T1000 (cell line): ENCODE measurements around the gene FBXO28.

Experiments
- DNase-seq: peaks from one replicate; lab custom pipeline; 2025; ENCODE audit warnings: mixed read lengths; lab: John Stamatoyannopoulos, UW

The FBXO28 gene

GRCh38 chr1:224095867-224096266 lies 18.0 kb upstream of the FBXO28 start:
- DNase-seq = no peak

DNA sequence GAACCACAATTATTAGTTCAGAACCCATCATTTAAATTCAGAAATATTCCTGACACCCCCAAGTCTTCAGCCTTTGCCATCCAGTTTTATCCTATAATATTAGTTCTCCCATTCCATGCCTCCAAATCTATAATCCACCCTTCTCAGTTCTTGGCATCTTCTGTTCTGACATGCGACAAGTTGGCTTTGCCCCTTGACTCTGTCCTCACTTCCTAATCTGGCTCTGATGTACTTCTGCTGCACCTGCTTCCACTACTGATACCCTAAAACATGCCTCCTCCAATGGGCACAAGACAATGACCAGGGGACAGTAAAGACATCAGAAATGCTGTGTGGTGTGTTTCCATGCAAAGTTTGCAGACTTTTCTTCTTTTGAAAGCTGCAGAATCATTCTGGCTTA lies 17.1 kb upstream of the FBXO28 start:
- DNase-seq = no peak

GRCh38 chr1:224098007-224098406 lies 15.9 kb upstream of the FBXO28 start:
- no peak for DNase-seq

DNA sequence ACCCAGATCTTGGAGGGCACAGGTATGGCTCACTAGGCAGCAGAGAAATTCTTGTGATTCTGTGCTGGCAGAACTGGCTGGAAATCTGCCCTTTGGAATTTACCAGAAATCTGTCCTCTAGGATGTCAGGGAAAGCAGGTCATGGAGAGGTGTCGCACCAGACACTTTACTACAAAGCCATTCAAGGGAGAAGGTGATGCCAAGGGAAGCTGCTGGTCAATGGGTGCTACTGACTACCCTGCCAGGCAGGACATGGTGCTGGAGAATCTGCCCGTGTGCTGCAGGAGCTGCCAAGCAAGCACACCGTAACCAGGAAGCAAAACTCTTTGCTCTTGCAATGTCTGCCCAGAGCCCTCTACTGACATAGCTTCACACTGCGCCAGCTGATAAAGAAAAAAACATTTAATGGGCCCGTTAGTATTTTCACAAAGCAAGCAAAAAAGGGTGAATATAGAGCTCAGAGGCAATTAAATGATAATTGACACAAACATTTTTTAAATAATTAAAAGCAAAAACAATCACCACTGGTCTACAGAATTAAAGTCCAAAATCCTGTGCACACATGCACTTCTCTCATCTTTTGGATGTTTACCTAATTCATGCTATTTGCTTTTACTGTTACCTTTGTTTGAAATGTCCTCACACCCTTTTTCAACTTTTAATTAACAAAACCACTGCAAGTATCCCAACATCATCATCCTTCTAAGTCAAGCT lies 7.2 kb upstream of the FBXO28 start:
- peak; percentile 32 for DNase-seq

GRCh38 chr1:224107282-224107625 lies 6.7 kb upstream of the FBXO28 start:
- no peak for DNase-seq

- no peak for DNase-seq
Observed at GRCh38 chr1:224108991-224109390, 4.9 kb upstream of the FBXO28 start.

GRCh38 chr1:224109981-224110380 lies 3.9 kb upstream of the FBXO28 start:
- DNase-seq = no peak

DNA sequence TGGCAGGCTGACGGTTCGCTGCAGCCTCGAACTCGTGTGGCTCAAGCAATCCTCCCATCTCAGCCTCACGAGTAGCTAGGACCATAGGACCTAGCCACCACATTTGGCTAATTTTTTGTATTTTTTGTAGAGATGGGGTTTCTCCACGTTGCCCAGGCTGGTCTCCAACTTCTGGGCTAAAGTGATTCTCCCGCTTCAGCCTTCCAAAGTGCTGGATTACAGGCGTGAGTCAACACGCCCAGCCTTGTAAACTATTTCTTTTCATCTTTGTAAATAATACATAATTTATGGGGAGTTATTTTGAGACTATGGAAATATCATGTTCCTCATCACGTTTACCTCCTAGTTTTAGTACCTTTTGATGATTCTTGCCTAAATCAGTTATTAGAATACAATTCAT lies 906 bp upstream of the FBXO28 start:
- DNase-seq = no peak

DNA sequence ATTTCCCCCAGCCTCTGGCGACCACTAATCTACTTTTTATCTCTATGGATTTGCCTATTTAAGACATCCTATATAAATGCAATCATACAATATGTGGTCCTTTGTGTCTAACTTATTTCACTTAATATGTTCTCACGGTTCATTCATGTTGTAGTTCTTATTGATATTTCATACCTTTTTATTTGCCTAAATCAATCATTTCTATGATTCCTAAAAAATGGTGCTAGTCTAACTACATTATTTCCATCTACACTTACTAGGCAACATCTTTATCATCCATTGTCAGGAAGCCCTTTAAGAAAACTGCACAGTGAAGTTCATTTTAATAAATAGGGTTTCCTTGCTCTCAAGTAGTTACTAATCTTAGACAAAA lies 380 bp upstream of the FBXO28 start:
- DNase-seq = no peak

DNA sequence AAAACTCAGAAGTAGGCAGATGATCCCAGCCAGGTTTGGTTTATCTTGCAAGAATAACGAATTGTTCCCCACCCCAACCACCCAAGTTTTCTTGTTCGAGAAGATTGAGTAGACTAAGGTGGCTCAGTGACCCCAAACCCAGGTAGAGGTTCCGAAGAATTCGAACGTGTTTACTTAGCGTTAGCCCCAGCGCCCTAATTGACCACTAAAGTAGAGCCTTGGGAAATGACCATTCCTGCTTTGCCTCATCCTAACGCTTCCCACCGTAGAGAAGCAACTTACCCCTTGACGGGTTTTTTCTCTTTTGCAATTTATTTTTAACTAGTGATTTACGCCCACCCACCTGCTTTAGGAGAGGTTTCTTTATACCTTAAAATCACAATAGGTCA lies 870 bp downstream of the FBXO28 start:
- no peak for DNase-seq

- DNase-seq = no peak
Observed at GRCh38 chr1:224116131-224116530, 2.2 kb downstream of the FBXO28 start.

DNA sequence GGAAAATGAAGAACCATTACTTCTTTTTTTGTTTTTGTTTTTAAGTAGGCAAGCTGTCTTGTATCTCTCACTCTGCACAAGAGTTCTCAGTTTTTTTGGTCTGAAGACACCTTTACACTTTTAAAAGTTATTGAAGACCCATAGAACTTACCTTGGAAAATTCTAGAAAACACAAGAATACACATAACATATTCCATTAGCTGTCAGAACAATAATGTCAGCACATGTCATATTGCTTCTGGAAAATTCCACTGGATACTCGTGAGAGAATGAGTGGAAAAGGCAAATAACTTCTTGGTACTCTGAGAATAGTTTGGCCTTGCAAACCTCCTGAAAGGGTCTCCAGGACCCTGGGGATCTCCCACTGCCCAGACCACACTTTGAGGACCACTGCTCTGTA lies 4.8 kb downstream of the FBXO28 start:
- DNase-seq = no peak

GRCh38 chr1:224123136-224123535 lies 9.2 kb downstream of the FBXO28 start:
- no peak for DNase-seq

- DNase-seq = no peak
Observed at GRCh38 chr1:224124220-224124619, 10.3 kb downstream of the FBXO28 start.

DNA sequence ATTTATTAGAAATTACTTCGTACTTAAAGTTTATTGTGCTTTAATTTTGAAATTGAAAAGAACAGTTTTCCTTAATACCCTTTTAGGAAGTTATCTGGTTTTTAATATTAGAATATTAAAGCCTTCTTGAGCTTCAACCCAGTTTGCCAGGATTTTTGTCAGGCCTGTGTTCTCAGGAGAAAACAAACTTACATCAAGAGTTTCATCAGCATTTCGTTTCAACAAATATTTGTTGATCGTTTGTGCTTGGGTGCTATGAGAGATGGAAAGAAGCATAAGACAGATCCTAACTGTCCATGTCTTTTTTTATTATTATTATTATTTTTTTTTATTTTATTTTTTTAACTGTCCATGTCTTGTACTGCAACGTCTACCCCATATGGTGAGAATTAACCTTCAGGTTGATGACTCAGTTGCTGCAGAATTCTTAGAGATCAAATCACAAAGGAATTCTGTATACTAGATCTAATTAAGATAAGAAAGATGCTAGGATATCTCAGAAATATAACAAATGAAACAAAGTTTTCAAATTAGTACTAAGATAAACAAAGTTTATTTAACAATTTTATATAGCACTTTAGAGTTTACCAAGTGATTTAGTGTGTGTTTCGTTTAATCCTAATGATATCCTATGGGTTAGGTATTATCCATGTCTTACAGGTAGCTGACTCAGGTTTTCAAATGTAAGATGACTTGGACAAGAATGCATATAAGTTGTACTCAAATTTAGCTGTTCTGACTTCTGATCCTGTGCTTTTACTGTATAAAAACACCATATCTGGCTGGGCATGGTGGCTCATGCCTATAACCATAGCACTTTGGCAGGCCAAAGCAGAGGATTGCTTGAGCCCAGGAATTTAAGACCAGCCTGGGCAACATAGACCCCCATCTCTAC lies 14.3 kb downstream of the FBXO28 start:
- no peak for DNase-seq

- no peak for DNase-seq
Observed at GRCh38 chr1:224131253-224131652, 17.3 kb downstream of the FBXO28 start.

DNA sequence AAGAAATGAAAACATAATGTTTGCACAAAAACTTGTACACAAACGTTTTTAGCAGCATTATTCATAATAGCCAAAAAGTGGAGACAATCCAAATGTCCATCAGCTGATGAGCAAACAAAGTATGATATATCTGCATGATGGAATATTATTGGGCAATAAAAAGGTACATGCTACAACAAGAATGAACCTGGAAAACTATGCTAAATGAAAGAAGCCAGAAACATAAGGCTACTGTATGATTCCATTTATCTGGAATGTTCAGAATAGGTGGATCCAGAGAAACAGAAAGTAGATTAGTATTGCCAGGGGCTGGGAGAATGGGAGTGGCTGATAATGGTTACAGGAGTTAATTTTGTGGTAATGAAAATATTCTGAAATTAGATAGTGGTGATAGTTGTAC lies 19.0 kb downstream of the FBXO28 start:
- DNase-seq = no peak

DNA sequence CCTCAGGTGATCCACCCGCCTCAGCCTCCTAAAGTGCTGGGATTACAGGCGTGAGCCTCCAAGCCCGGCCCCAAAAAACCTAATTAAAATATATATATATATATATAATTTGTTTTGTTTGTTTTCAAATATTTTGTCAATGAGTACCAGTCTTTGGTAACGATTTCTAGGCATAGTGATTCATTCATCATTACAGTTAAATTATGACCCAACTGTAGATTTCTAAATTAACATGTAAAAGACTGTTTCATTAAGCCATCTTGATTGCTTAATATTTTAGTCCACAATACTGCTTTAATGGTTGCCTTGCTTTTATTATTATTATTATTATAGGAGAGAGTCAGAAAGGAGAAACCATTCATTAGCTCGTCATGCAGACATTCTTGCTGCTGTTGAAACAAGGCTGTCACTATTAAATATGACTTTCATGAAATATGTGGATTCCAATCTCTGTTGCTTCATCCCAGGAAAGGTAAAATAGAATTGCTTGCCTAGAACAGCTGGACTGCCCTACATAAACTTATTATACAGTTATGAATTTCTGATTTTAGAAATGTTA lies 19.9 kb downstream of the FBXO28 start:
- no peak for DNase-seq

GRCh38 chr1:224137518-224137917 lies 23.6 kb downstream of the FBXO28 start:
- no peak for DNase-seq

- DNase-seq = no peak
Observed at GRCh38 chr1:224138198-224138597, 24.3 kb downstream of the FBXO28 start.

DNA sequence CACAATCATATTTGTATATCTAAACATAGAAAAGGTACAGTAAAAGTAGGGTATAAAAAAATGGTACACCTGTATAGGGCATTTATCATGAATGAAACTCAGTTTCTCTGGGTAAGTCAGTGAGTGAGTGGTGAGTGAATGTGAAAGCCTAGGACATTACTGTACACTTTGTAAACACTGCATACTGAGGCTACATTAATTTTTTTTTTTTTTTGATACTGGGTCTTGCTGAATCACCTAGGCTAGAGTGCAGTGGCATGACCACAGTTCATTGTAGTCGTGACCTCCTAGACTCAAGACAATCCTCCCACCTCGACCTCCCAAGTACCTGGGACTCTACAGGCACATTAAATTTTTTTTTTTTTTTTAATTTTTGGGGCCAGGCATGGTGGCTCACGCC lies 27.8 kb downstream of the FBXO28 start:
- DNase-seq = no peak

DNA sequence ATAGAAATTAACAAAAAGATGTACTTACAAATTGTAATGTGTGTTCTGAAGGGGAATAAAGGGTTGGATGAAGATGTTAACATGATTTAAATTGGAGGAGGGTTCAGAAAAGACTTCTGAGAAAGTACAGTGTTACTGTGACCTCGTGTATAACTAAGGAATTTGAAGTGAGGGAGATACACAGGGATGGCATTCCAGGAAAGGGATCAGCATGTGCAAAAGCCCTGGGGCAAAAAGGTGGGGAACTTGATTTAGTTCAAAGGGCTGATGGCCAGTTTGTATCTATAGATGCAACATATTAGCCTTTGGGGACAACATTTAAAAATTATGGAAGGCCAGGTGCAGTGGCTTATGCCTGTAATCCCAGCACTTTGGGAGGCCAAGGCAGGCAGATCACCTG lies 35.8 kb downstream of the FBXO28 start:
- DNase-seq = no peak

- no peak for DNase-seq
Observed at GRCh38 chr1:224151117-224151516, 37.2 kb downstream of the FBXO28 start.
